ENCODE measurements around the gene TBC1D25. TPM values are rescaled to one million over a fixed set of nuclear protein-coding genes. Genes with fewer than 3 reads are reported as not detected.
A peak's percentile ranks its signal among the peaks of the same experiment; 100 is the strongest.
"Not testable (repeated sequence)": the region's sequence is repeated elsewhere in the genome, so short reads cannot be mapped to it uniquely, and the experiment has no call there.

TBC1D25 gene
- total and polyA plus RNA-seq, 2 experiments from 2014 or later = 17.5 to 18.1 TPM

DNA sequence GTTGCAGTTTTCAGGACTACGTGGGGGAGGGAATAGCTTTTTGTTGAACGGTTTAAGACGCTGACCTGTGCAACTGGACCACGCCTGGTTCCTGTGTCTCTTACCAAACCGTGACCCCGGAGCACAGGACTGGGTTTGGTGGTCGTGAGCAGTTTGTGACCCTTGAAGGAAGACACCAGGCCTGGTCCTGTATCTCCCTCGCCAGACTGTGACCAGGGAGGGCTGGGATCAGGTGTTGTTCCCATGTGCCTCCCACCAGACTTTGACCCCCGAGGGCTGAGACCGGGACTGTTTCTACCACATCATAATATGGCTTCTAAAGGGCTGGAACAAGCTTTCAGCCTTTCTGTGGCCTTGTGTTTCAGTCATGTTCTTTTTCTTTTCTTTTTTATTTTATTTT is 17.2 kb upstream of the TBC1D25 start:
- Histone ChIP-seq H3K9me3 (ENCODE audit: low read depth) (no peaks in the 10 kb centered on the region), H3K27ac (peak overlapping the region; percentile 79), H3K36me3 (no peaks in the 10 kb centered on the region), H3K27me3 (no peaks in the 10 kb centered on the region), H3K4me3 (peak overlapping the region; percentile 48), H3K4me1 (ENCODE audit: low read depth) (no peaks in the 10 kb centered on the region)
- no peak for DNase-seq (ENCODE audit: low read depth in 1 of 2, low spot score in 1 of 2)
- no peak for TF ChIP-seq CTCF (IDR thresholded peaks at IDR 0.05; ENCODE audit: low read depth, low read length)

GRCh38 chrX:48523682-48524081 is 15.8 kb upstream of the TBC1D25 start:
- no peak for DNase-seq (ENCODE audit: low read depth in 1 of 2, low spot score in 1 of 2)
- no peaks in the 10 kb centered on the region for H3K9me3 ChIP-seq (ENCODE audit: low read depth)
- no peaks in the 10 kb centered on the region for H3K36me3 ChIP-seq
- H3K27ac ChIP-seq = no peak overlapping the region
- H3K4me1 ChIP-seq (ENCODE audit: low read depth) = no peaks in the 10 kb centered on the region
- TF ChIP-seq CTCF (IDR thresholded peaks at IDR 0.05; ENCODE audit: low read depth, low read length) = no peak
- H3K27me3 ChIP-seq = no peaks in the 10 kb centered on the region
- no peak overlapping the region for H3K4me3 ChIP-seq

DNA sequence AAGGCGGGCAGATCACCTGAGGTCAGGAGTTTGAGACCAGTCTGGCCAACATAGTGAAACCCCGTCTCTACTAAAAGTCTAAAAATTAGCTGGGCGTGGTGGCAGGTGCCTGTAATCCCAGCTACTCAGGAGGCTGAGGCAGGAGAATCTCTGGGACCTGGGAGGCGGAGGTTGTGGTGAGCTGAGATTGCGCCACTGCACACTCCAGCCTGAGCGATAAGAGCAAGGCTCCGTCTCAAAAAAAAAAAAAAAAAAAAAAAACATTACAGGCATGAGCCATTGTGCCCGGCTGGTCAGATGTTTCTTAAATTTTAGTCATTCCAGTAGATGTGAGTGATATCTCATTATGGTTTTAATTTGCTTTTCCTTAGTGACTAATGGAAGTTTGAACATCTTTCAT is 13.7 kb upstream of the TBC1D25 start:
- not testable (repeated sequence) for H3K27ac ChIP-seq; H3K36me3 ChIP-seq; H3K9me3 ChIP-seq (ENCODE audit: low read depth); H3K4me1 ChIP-seq (ENCODE audit: low read depth); H3K4me3 ChIP-seq; H3K27me3 ChIP-seq
- DNase-seq (ENCODE audit: low read depth in 1 of 2, low spot score in 1 of 2) = peak in 1 of 2 donors; percentile 60

DNA sequence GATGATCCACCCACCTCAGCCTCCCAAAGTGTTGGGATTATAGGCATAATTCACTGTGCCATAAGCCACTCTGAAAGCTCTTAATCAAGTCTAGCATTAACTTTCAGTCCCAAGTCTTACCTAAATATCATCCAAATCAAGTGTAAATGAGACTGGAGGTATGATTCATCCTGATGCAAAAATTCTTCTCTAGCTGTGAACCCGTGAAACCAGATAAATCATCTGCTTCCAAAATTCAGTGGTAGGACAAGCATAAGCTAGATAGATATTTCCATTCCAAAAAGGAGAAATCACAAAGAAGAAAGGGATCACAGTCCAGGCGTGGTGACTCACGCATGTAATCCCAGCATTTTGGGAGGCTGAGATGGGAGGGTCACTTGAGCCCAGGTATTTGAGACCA is 8.8 kb upstream of the TBC1D25 start:
- H3K9me3 ChIP-seq (ENCODE audit: low read depth) = no peaks in the 10 kb centered on the region
- H3K4me1 ChIP-seq (ENCODE audit: low read depth) = no peaks in the 10 kb centered on the region
- H3K36me3 ChIP-seq = no peaks in the 10 kb centered on the region
- no peaks in the 10 kb centered on the region for H3K27me3 ChIP-seq
- no peak for DNase-seq (ENCODE audit: low read depth in 1 of 2, low spot score in 1 of 2)
- no peak overlapping the region for H3K27ac ChIP-seq
- no peak for TF ChIP-seq CTCF (IDR thresholded peaks at IDR 0.05; ENCODE audit: low read depth, low read length)
- no peak overlapping the region for H3K4me3 ChIP-seq

DNA sequence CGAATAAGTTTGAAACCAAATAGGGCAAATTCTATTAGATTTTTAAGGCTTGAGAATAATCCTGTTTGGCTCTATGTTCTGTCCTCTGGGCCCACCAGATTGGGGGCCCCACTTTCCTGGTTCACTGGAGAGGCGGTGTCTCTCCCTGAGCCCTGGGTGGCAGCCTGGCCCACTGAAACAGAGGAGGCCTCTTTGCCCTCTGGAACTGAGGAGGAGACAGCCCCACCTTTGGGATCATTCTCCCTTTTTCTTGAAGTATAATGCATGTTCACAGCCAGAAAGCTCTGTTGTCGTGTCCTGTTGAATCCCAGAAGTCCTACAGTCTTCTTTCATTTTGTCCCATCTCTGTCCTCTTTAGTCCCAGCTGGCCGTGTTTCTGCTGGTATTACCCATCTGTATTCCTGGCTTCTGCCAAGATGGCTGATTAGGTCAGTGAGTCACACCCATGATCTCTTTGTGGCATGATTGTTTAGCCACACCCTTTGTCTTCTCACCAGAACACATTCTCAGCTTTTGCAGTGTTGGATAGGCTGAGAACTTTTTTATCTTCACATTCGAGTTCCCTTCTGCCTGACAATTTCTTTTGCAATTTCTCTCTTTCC is 8.1 kb upstream of the TBC1D25 start:
- peak in 1 of 2 donors; percentile 75 for DNase-seq (ENCODE audit: low read depth in 1 of 2, low spot score in 1 of 2)
- Histone ChIP-seq H3K36me3 (no peaks in the 10 kb centered on the region), H3K4me3 (no peak overlapping the region), H3K27me3 (no peaks in the 10 kb centered on the region), H3K4me1 (ENCODE audit: low read depth) (no peaks in the 10 kb centered on the region), H3K9me3 (ENCODE audit: low read depth) (no peaks in the 10 kb centered on the region), H3K27ac (peak overlapping the region; percentile 34)
- no peak for TF ChIP-seq CTCF (IDR thresholded peaks at IDR 0.05; ENCODE audit: low read depth, low read length)

GRCh38 chrX:48532161-48532560 is 7.4 kb upstream of the TBC1D25 start:
- no peaks in the 10 kb centered on the region for H3K4me1 ChIP-seq (ENCODE audit: low read depth)
- peak overlapping the region; percentile 34 for H3K27ac ChIP-seq
- TF ChIP-seq CTCF (IDR thresholded peaks at IDR 0.05; ENCODE audit: low read depth, low read length) = no peak
- H3K36me3 ChIP-seq = no peaks in the 10 kb centered on the region
- DNase-seq (ENCODE audit: low read depth in 1 of 2, low spot score in 1 of 2) = peak in 1 of 2 donors; percentile 12
- H3K9me3 ChIP-seq (ENCODE audit: low read depth) = no peaks in the 10 kb centered on the region
- H3K27me3 ChIP-seq = no peaks in the 10 kb centered on the region
- H3K4me3 ChIP-seq = no peak overlapping the region
